Spleen (tissue), 7 donors: Measurements from ENCODE around the gene PIP4K2C.

Experiments used
- CTCF ChIP-seq, 11 experiments: fragments of 200-600 bp in 7 of 11; fragments of 450-650 bp in 4 of 11; sonication (generic) in 4 of 11; IDR thresholded peaks in 8 of 11; conservative IDR thresholded peaks in 3 of 11; 1 replicate in 7 of 11; 2 replicates in 4 of 11; pipeline versions ENCODE4 v1.4.0 to v1.8.0; 2016 to 2021; ENCODE audit warnings: antibody characterized with exemption in 11 of 11, inconsistent platforms in 4 of 11, mild to moderate bottlenecking in 1 of 11
- POLR2A ChIP-seq, 3 donors: fragments of 450-650 bp; IDR thresholded peaks; one replicate each; pipeline ENCODE4 v1.5.1; 2017; ENCODE audit warnings: antibody characterized with exemption in 3 of 3, mild to moderate bottlenecking in 1 of 3
- POLR2AphosphoS5 ChIP-seq, 3 donors: sonication (generic); formaldehyde crosslinking; IDR thresholded peaks; one replicate each; pipeline ENCODE4 v1.5.1; 2017; ENCODE audit warnings: antibody characterized with exemption in 3 of 3
- donor health status: DM: no; HTN: no; CAD: no; lungs with moderate emphysema.
- donor health status: DM: no; HTN: no; CAD: no.
- donor health status: DM: no; HTN: no; CAD: no.

DNA sequence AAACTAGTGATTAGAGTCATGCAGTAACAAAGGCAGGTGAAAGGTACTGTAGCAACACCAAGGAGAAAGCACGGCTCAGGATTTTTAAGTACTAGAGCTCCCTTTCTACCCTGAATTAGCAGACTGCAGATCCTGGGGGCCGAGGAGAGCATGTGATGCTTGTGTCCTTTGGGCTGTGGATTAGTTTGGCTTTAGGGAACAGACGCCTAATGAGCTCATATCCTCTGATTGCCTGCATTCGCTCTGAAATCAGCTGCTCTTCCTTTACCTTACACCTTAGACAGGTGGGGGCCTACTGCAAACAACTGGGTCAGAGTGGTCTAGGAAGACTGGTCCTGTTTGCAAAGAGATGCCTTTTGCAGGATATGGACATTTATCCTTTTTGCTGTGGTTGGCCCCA, 2.2 kb downstream of the PIP4K2C start:
- TF ChIP-seq CTCF (IDR thresholded peaks at IDR 0.05 in 8 of 11, conservative IDR thresholded peaks at IDR 0.05 in 3 of 11) (no peak), POLR2AphosphoS5 (IDR thresholded peaks at IDR 0.05) (no peak), POLR2A (IDR thresholded peaks at IDR 0.05) (no peak)
